ENCODE measurements around the gene DISC1. TPM values are rescaled to one million over a fixed set of nuclear protein-coding genes. Genes with fewer than 3 reads are reported as not detected.

Gene DISC1
- polyA plus RNA-seq, 1 donor from 2014 or later, result 0.84 TPM

DNA sequence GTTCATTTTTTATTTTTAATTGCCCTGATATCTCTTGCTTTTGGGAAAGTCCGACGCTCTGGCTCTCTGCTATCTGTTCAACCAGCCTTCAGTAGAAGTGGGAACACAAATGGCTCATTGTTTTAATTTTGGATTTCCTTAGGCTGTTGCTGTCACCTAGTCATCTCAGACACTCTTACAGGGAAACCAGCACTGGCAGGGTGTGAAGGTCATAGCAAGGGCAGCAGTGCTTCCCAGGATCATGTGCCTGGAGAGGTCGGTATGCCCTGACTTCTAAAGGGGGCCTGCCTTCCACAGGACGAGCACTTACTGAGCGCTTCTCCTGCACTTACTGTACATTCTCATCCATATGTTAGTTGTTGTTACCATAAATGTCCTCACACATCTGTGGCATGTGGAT lies 224.2 kb downstream of the DISC1 start:
- no peaks in the 10 kb centered on the region for H3K36me3 ChIP-seq (ENCODE audit: insufficient read depth, low read length)
- H3F3A ChIP-seq (ENCODE audit: insufficient read depth, low read length, poor library complexity, severe bottlenecking), result no peaks in the 10 kb centered on the region
- no peaks in the 10 kb centered on the region for H3K9me2 ChIP-seq (ENCODE audit: insufficient read depth, low read length)
- H2AFZ ChIP-seq (ENCODE audit: low read depth, low read length), result no peak overlapping the region
- no peaks in the 10 kb centered on the region for H4K20me1 ChIP-seq (ENCODE audit: insufficient read depth)
- no peak overlapping the region for H3K27ac ChIP-seq (ENCODE audit: low read length)
- H3K4me2 ChIP-seq (ENCODE audit: low read length), result no peak overlapping the region
- no peaks in the 10 kb centered on the region for H3K9me3 ChIP-seq (ENCODE audit: low read length)
- no peak overlapping the region for H3K9ac ChIP-seq (ENCODE audit: low read length)
- TF ChIP-seq RAD21 (conservative IDR thresholded peaks at IDR 0.05), result no peak
- TF ChIP-seq SMC3 (conservative IDR thresholded peaks at IDR 0.05; ENCODE audit: poor library complexity), result no peak
- TF ChIP-seq EZH2 (IDR thresholded peaks at IDR 0.05; ENCODE audit: borderline replicate concordance, insufficient read depth, low read length, poor library complexity, severe bottlenecking), result no peak
- TF ChIP-seq, protein P1, sequence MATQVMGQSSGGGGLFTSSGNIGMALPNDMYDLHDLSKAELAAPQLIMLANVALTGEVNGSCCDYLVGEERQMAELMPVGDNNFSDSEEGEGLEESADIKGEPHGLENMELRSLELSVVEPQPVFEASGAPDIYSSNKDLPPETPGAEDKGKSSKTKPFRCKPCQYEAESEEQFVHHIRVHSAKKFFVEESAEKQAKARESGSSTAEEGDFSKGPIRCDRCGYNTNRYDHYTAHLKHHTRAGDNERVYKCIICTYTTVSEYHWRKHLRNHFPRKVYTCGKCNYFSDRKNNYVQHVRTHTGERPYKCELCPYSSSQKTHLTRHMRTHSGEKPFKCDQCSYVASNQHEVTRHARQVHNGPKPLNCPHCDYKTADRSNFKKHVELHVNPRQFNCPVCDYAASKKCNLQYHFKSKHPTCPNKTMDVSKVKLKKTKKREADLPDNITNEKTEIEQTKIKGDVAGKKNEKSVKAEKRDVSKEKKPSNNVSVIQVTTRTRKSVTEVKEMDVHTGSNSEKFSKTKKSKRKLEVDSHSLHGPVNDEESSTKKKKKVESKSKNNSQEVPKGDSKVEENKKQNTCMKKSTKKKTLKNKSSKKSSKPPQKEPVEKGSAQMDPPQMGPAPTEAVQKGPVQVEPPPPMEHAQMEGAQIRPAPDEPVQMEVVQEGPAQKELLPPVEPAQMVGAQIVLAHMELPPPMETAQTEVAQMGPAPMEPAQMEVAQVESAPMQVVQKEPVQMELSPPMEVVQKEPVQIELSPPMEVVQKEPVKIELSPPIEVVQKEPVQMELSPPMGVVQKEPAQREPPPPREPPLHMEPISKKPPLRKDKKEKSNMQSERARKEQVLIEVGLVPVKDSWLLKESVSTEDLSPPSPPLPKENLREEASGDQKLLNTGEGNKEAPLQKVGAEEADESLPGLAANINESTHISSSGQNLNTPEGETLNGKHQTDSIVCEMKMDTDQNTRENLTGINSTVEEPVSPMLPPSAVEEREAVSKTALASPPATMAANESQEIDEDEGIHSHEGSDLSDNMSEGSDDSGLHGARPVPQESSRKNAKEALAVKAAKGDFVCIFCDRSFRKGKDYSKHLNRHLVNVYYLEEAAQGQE (IDR thresholded peaks at IDR 0.05; ENCODE audit: borderline replicate concordance), result no peak
- TF ChIP-seq EP300 (conservative IDR thresholded peaks at IDR 0.05; ENCODE audit: poor library complexity, severe bottlenecking), result no peak
- no peak for TF ChIP-seq POLR2AphosphoS5 (IDR thresholded peaks at IDR 0.05)
- no peak for TF ChIP-seq MXI1 (conservative IDR thresholded peaks at IDR 0.05; ENCODE audit: poor library complexity, severe bottlenecking)
- no peak for TF ChIP-seq TAF1 (IDR thresholded peaks at IDR 0.05; ENCODE audit: low read depth)
- TF ChIP-seq, protein P2, sequence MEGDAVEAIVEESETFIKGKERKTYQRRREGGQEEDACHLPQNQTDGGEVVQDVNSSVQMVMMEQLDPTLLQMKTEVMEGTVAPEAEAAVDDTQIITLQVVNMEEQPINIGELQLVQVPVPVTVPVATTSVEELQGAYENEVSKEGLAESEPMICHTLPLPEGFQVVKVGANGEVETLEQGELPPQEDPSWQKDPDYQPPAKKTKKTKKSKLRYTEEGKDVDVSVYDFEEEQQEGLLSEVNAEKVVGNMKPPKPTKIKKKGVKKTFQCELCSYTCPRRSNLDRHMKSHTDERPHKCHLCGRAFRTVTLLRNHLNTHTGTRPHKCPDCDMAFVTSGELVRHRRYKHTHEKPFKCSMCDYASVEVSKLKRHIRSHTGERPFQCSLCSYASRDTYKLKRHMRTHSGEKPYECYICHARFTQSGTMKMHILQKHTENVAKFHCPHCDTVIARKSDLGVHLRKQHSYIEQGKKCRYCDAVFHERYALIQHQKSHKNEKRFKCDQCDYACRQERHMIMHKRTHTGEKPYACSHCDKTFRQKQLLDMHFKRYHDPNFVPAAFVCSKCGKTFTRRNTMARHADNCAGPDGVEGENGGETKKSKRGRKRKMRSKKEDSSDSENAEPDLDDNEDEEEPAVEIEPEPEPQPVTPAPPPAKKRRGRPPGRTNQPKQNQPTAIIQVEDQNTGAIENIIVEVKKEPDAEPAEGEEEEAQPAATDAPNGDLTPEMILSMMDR (IDR thresholded peaks at IDR 0.05; ENCODE audit: poor library complexity, severe bottlenecking), result no peak
- H3K4me3 ChIP-seq (ENCODE audit: low read length), result no peak overlapping the region
- H3K27me3 ChIP-seq (ENCODE audit: insufficient read depth, low read depth, low read length), result no peaks in the 10 kb centered on the region
- no peaks in the 10 kb centered on the region for H3K79me2 ChIP-seq (replicated peaks; ENCODE audit: insufficient read depth, low read length)

- no peaks in the 10 kb centered on the region for H3K79me2 ChIP-seq (replicated peaks; ENCODE audit: insufficient read depth, low read length)
- no peak for TF ChIP-seq POLR2AphosphoS5 (IDR thresholded peaks at IDR 0.05)
- no peak for TF ChIP-seq SMC3 (conservative IDR thresholded peaks at IDR 0.05; ENCODE audit: poor library complexity)
- TF ChIP-seq TAF1 (IDR thresholded peaks at IDR 0.05; ENCODE audit: low read depth), result no peak
- TF ChIP-seq EZH2 (IDR thresholded peaks at IDR 0.05; ENCODE audit: borderline replicate concordance, insufficient read depth, low read length, poor library complexity, severe bottlenecking), result no peak
- H3K9me3 ChIP-seq (ENCODE audit: low read length), result no peaks in the 10 kb centered on the region
- no peaks in the 10 kb centered on the region for H4K20me1 ChIP-seq (ENCODE audit: insufficient read depth)
- H3K36me3 ChIP-seq (ENCODE audit: insufficient read depth, low read length), result no peaks in the 10 kb centered on the region
- H2AFZ ChIP-seq (ENCODE audit: low read depth, low read length), result no peak overlapping the region
- H3K27me3 ChIP-seq (ENCODE audit: insufficient read depth, low read depth, low read length), result no peaks in the 10 kb centered on the region
- no peaks in the 10 kb centered on the region for H3F3A ChIP-seq (ENCODE audit: insufficient read depth, low read length, poor library complexity, severe bottlenecking)
- no peak overlapping the region for H3K9ac ChIP-seq (ENCODE audit: low read length)
- no peak overlapping the region for H3K27ac ChIP-seq (ENCODE audit: low read length)
- no peaks in the 10 kb centered on the region for H3K9me2 ChIP-seq (ENCODE audit: insufficient read depth, low read length)
- H3K4me2 ChIP-seq (ENCODE audit: low read length), result no peak overlapping the region
- H3K4me3 ChIP-seq (ENCODE audit: low read length), result no peak overlapping the region
These were observed 227.1 kb downstream of the DISC1 start for GRCh38 chr1:231853588-231854207.

Measured in neural cell (in vitro differentiated cells).